ENCODE data around the gene EFNA5.

EFNA5 gene

DNA sequence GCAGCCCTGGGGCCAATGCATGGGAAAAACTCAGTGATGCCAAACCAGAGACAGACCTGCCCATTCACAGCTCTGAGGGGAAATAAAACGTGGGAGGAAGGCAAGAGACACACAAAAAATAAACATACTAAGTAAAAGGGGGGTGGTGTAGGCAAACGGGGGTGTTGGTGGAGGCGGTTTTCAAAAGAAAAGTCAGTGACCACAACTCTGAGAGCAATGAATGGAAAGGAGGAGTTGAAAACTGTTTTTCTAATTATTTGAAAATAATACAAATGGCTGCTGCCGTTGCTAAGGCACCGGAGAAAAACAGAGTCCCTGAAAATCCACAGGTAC is 293.5 kb downstream of the EFNA5 start:
- TF ChIP-seq, protein P1, sequence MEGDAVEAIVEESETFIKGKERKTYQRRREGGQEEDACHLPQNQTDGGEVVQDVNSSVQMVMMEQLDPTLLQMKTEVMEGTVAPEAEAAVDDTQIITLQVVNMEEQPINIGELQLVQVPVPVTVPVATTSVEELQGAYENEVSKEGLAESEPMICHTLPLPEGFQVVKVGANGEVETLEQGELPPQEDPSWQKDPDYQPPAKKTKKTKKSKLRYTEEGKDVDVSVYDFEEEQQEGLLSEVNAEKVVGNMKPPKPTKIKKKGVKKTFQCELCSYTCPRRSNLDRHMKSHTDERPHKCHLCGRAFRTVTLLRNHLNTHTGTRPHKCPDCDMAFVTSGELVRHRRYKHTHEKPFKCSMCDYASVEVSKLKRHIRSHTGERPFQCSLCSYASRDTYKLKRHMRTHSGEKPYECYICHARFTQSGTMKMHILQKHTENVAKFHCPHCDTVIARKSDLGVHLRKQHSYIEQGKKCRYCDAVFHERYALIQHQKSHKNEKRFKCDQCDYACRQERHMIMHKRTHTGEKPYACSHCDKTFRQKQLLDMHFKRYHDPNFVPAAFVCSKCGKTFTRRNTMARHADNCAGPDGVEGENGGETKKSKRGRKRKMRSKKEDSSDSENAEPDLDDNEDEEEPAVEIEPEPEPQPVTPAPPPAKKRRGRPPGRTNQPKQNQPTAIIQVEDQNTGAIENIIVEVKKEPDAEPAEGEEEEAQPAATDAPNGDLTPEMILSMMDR (IDR thresholded peaks at IDR 0.05; ENCODE audit: low read depth, low read length), result no peak
- no peak for TF ChIP-seq MYC (IDR thresholded peaks at IDR 0.05; ENCODE audit: low read depth, low read length)
- TF ChIP-seq, protein P2, sequence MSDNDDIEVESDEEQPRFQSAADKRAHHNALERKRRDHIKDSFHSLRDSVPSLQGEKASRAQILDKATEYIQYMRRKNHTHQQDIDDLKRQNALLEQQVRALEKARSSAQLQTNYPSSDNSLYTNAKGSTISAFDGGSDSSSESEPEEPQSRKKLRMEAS (IDR thresholded peaks at IDR 0.05; ENCODE audit: low read depth, low read length), result no peak
- TF ChIP-seq POLR2A (IDR thresholded peaks at IDR 0.05; ENCODE audit: extremely low read depth, insufficient read length), result no peak
- H3K4me3 ChIP-seq (ENCODE audit: low read depth, low read length), result no peak overlapping the region
- DNase-seq (ENCODE audit: low read depth), result no peak

DNA sequence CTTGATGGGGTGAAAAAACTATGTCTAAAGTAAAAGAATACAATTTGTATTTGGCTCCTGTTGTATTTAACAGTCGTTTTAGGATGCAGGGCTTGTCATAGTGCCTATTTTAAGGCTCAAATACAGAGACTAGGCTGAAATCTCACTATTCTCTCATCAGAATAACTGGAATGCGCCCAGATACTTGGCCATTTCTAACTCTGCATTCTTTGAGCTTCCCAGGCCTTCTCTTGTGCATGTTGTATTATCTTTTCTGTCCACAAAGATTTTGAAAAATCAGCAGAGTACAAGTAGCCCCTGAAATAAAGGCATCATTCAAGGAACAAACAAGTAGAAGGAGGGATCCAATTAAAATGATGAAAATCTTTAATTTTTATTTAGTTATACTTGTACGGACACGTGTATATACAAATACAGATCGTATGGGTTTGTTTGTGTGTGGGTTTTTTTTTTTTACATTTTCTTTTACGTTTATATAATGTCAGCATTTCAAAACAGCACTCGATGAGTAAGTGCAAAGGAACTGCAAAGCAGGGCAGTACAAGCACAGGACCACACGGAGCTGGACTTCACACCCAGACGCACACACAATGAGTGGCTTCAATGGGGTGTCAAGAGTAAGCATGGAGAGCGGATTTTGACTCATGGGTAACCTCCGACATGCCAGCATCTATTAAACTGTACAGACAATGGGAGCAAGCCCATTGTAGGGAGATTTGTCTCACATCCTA is 294.0 kb downstream of the EFNA5 start:
- TF ChIP-seq, protein P1 (IDR thresholded peaks at IDR 0.05; ENCODE audit: low read depth, low read length), result no peak
- TF ChIP-seq, protein P2 (IDR thresholded peaks at IDR 0.05; ENCODE audit: low read depth, low read length), result no peak
- TF ChIP-seq POLR2A (IDR thresholded peaks at IDR 0.05; ENCODE audit: extremely low read depth, insufficient read length) (no peak), MYC (IDR thresholded peaks at IDR 0.05; ENCODE audit: low read depth, low read length) (no peak)
- no peak for DNase-seq (ENCODE audit: low read depth)
- no peak overlapping the region for H3K4me3 ChIP-seq (ENCODE audit: low read depth, low read length)

DNA sequence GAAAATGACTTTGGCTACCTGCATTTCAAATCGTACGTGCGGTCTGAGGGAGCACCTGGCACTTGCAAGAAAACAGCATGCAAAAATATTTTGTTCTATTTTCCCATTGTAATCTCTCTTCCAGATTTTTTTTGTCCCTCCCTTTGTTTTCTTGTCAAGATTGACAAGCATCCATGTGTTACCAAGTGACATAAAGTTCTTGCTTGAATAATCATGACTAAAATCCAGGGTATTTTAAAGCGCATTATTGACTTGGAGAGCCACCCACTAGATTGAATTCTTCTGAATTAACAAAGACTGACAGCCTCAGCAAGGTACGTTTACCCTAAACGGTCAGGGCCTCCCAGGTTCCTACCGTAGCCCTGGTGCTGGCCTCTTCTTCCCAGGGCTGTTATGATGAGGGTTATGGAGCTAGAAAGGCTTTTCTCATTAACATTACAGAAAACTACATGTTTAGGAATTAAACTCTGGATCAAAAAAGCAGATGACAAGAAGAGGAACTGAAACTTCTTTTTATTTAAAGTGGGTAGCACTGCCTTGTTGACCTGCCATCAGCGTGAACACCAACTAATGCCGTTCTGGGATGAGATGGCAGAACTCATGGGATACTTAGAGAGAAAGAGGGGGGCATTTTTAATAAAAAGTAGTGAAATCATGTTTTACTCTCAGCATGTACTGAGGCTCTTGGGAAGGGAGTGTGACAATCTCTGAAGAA is 297.0 kb downstream of the EFNA5 start:
- no peak for DNase-seq (ENCODE audit: low read depth)
- no peak overlapping the region for H3K4me3 ChIP-seq (ENCODE audit: low read depth, low read length)
- no peak for TF ChIP-seq POLR2A (IDR thresholded peaks at IDR 0.05; ENCODE audit: extremely low read depth, insufficient read length)
- TF ChIP-seq, protein P2 (IDR thresholded peaks at IDR 0.05; ENCODE audit: low read depth, low read length), result no peak
- no peak for TF ChIP-seq MYC (IDR thresholded peaks at IDR 0.05; ENCODE audit: low read depth, low read length)
- TF ChIP-seq, protein P1 (IDR thresholded peaks at IDR 0.05; ENCODE audit: low read depth, low read length), result no peak

DNA sequence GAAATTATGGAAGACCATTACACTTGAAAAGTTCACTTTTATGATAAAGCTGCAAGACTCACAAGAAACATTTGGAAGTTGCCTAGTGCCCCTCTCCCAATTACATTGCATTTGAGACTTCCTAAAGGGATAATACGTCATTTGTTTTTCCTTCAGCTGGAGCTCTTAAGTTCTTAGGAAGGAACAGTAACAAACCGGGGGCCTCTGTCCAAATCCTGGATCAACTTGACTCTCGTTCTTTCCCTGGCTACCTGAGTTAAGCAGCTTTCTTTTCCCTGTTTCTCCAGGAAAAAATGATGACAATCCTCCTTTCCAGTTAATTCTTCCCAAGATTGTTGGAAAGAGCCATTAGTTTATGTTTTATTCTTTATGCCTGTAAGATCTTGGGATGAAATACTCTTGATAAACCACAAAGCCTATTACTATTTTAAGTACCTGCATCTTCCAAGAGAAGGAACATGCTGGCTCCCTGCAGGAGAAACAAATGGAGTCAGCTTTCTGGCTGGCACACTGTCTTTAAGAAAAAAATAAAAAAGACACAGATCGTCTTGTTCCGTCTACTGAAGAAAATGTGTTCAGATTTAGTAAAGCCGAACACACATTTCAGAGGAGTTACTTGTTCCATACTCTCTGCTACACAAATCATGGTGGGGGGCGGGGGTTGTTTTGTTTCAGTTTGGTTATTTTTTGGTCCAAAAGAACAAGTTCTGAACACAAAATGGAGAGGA is 297.9 kb downstream of the EFNA5 start:
- H3K4me3 ChIP-seq (ENCODE audit: low read depth, low read length), result no peak overlapping the region
- TF ChIP-seq, protein P1 (IDR thresholded peaks at IDR 0.05; ENCODE audit: low read depth, low read length), result no peak
- DNase-seq (ENCODE audit: low read depth), result no peak

DNA sequence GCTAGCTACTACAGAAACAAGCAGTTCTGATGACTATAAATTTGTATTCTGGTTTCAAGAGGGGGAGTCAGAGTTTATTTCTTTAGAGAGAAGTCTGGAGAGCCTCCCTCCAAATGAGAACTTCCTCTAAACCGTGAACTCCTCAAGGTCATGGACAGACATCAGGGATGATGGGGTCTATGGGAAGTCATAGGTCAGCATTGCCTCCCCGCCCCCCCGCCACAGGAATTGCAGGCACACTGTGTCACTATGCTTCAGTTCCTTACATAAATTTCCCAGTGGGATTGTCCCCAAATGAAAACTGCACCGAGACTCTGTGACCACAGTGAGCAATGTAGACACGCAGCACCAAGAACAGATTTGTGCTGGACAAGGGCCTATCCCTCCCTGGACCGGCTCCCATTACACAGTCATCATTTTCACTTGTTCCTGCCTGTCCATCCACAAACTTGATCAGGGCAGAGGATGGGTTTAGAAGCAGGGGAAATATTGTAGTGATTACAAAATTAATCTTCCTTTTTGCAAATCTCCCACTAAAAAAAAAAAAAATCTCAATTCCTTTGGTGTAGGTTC is 300.3 kb downstream of the EFNA5 start:
- H3K4me3 ChIP-seq (ENCODE audit: low read depth, low read length), result no peak overlapping the region

More for the DNA sequence above, 300.3 kb downstream of the EFNA5 start:
- no peak for DNase-seq (ENCODE audit: low read depth)
- TF ChIP-seq MYC (IDR thresholded peaks at IDR 0.05; ENCODE audit: low read depth, low read length) (no peak), POLR2A (IDR thresholded peaks at IDR 0.05; ENCODE audit: extremely low read depth, insufficient read length) (no peak)
- TF ChIP-seq, protein P1 (IDR thresholded peaks at IDR 0.05; ENCODE audit: low read depth, low read length), result no peak
- TF ChIP-seq, protein P2 (IDR thresholded peaks at IDR 0.05; ENCODE audit: low read depth, low read length), result no peak

Measured in NB4 (cell line).